Right lobe of liver (tissue), 6 donors: Measurements from ENCODE around the gene FBXL13. TPM values are rescaled to one million over a fixed set of nuclear protein-coding genes. Genes with fewer than 3 reads are reported as not detected.
"Not testable (repeated sequence)": the region's sequence is repeated elsewhere in the genome, so short reads cannot be mapped to it uniquely, and the experiment has no call there.

Experiments used
- ATAC-seq, 4 donors: fragments of 200-7000 bp; cut with Tn5 transposase; one replicate each; pipeline ENCODE4 v1.9.1; 2020; ENCODE audit warnings: mild to moderate bottlenecking in 4 of 4, moderate library complexity in 4 of 4
- DNase-seq, 3 donors: peaks; one replicate each; pipeline ENCODE4 v3.0.0-alpha.2; 2020
- H3K27ac ChIP-seq, 3 donors: fragments of 200-600 bp; one replicate each; pipeline ENCODE4 v1.8.0; 2022
- H3K27me3 ChIP-seq, 2 donors: fragments of 200-600 bp; one replicate each; pipeline ENCODE4 v1.8.0; 2022
- H3K36me3 ChIP-seq, 4 donors: fragments of 200-600 bp; sonication (generic) in 1 of 4; one replicate each; pipeline versions ENCODE4 v1.5.1 to v1.8.0; 2017 to 2022; ENCODE audit warnings: control low read depth in 1 of 4
- H3K4me1 ChIP-seq, 4 donors: fragments of 200-600 bp; sonication (generic) in 1 of 4; one replicate each; pipeline versions ENCODE4 v1.5.1 to v1.8.0; 2017 to 2022; ENCODE audit warnings: control low read depth in 1 of 4
- H3K4me3 ChIP-seq, 3 donors: fragments of 200-600 bp; one replicate each; pipeline ENCODE4 v1.8.0; 2022
- H3K9me3 ChIP-seq, 4 donors: fragments of 200-600 bp; sonication (generic) in 1 of 4; one replicate each; pipeline versions ENCODE4 v1.5.1 to v1.8.0; 2017 to 2022; ENCODE audit warnings: control low read depth in 1 of 4
- POLR2A ChIP-seq: fragments of 450-650 bp; IDR thresholded peaks from one replicate; pipeline ENCODE4 v1.6.1; 2017; ENCODE audit warnings: antibody characterized with exemption, mild to moderate bottlenecking
- WGBS: methylation state at CpG from one replicate; pipeline ENCODE4 v1.1.6; 2018; ENCODE audit warnings: low coverage, low lambda C conversion rate; ENCODE audit not compliant: insufficient coverage; ENCODE audit errors: missing lambda C conversion rate; 5-methylcytosine and 5-hydroxymethylcytosine counted together
- intact Hi-C, 2 donors: fragments of 100-400 bp; cut with DNase I; formaldehyde crosslinking; loops; one replicate each; pipeline versions ENCODE4 v1.11.2 to v1.14.1; 2022
- total RNA-seq, 6 experiments: library from RNA; depleted of rRNA in 2 of 6; stranded (reverse); fragments of >200 nt in 2 of 6; fragmentation: NEBNext Ultra II Directional in 3 of 6; extraction: Animal tissue kit (Norgen Biotek cat#: 25700) in 3 of 6; gene quantifications; one replicate each; pipeline versions ENCODE4 v1.1.0 to v1.2.4, GENCODE V29; 2016 to 2023
- TF ChIP-seq, protein P1 (sequence below), 4 donors: fragments of 200-600 bp in 3 of 4; fragments of 450-650 bp in 1 of 4; IDR thresholded peaks; one replicate each; pipeline versions ENCODE4 v1.5.1 to v1.8.0; 2016 to 2022; ENCODE audit warnings: antibody characterized with exemption in 4 of 4, mild to moderate bottlenecking in 2 of 4
- donor health status: DM: no; HTN: yes; CAD: no.
- donor health status: DM: no; HTN: no; CAD: no.
- donor health status: DM: no; HTN: no; CAD: no.
- donor health status: DM: no; HTN: yes; CAD: no.
- donor health status: DM: no; HTN: yes; CAD: no.

The FBXL13 gene
- total RNA-seq, 6 experiments from 2014 or later: 0.12 to 0.31 (median 0.20) TPM; not detected in 2

DNA sequence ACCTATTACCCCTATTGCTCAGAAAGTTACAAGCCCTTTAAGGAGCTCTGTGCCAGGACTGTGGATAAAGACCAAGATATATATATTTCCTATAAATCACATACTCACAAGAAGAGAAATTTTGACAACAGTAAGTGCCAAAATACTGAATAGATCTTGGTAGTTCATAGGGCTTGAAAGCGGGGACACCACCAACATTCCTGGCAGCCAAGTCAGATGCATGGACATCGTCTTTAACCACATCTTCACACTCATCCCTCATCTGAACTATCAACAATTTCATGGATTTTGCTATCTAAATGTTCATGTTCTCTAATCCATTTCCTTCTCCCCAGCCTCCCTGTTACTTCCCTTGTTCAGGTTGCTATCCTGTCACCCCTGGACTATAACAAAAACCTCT is 229.2 kb downstream of the FBXL13 start:
- WGBS: 94% methylated on average over 2 of the region's 2 CpGs
- no peak for TF ChIP-seq POLR2A
- TF ChIP-seq, protein P1, sequence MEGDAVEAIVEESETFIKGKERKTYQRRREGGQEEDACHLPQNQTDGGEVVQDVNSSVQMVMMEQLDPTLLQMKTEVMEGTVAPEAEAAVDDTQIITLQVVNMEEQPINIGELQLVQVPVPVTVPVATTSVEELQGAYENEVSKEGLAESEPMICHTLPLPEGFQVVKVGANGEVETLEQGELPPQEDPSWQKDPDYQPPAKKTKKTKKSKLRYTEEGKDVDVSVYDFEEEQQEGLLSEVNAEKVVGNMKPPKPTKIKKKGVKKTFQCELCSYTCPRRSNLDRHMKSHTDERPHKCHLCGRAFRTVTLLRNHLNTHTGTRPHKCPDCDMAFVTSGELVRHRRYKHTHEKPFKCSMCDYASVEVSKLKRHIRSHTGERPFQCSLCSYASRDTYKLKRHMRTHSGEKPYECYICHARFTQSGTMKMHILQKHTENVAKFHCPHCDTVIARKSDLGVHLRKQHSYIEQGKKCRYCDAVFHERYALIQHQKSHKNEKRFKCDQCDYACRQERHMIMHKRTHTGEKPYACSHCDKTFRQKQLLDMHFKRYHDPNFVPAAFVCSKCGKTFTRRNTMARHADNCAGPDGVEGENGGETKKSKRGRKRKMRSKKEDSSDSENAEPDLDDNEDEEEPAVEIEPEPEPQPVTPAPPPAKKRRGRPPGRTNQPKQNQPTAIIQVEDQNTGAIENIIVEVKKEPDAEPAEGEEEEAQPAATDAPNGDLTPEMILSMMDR (IDR thresholded peaks at IDR 0.05): no peak
- no peaks in the 10 kb centered on the region for H3K27me3 ChIP-seq
- no peak overlapping the region for H3K27ac ChIP-seq
- intact Hi-C loops: no loop called here
- H3K36me3 ChIP-seq: no peaks in the 10 kb centered on the region
- H3K4me1 ChIP-seq: no peaks in the 10 kb centered on the region
- H3K4me3 ChIP-seq: no peak overlapping the region
- H3K9me3 ChIP-seq: no peaks in the 10 kb centered on the region
- DNase-seq (no peak), ATAC-seq (no peak)

DNA sequence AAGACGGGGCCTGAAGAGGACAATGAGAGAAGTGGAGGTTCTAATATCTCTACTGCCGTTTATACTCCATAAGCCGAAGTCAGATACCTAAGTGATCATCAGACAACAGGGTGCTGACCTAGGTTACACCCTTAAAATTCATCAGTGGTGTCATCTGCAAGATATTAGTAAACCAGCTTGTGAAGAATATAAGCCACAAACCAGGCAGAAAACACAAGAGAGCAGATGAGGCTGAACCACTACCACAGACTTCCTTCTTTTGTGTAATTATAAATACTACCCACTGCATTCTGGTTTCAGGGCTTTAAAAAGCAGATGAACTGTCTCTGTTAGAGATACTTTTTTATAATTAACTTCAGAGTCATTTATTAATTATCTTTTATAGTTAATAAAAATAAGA is 230.7 kb downstream of the FBXL13 start:
- no peak for ATAC-seq
- Histone ChIP-seq H3K27me3 (no peaks in the 10 kb centered on the region), H3K4me1 (no peaks in the 10 kb centered on the region), H3K27ac (no peak overlapping the region), H3K4me3 (no peak overlapping the region), H3K9me3 (no peaks in the 10 kb centered on the region), H3K36me3 (no peaks in the 10 kb centered on the region)
- intact Hi-C loops: no loop called here
- TF ChIP-seq, protein P1 (IDR thresholded peaks at IDR 0.05): no peak
- no peak for TF ChIP-seq POLR2A
- whole genome bisulfite sequencing: 84% methylated on average over 3 of the region's 3 CpGs
- no peak for DNase-seq

DNA sequence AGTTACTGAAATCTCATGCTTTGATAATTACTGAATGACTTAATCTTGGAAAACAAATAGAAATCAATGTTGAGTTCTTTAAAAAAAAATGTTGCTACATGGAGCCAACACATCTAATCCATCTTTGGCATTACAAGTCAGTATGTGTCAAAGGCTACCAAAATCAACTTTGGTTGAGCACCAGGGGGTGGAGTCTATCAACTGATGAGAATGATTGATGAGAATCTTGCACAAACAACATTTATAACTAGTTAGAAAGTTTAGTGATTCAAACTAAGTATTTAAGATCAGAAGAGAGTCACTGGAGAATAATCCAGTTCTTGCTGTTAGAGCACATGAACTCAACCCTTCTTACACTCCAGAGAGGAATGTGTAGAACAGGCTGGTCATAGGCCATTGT is 232.3 kb downstream of the FBXL13 start:
- DNase-seq (no peak), ATAC-seq (no peak)
- TF ChIP-seq POLR2A: no peak
- Histone ChIP-seq H3K27ac (no peak overlapping the region), H3K4me3 (no peak overlapping the region), H3K4me1 (no peaks in the 10 kb centered on the region), H3K9me3 (no peaks in the 10 kb centered on the region), H3K36me3 (no peaks in the 10 kb centered on the region), H3K27me3 (no peaks in the 10 kb centered on the region)
- intact Hi-C loops: no loop called here

DNA sequence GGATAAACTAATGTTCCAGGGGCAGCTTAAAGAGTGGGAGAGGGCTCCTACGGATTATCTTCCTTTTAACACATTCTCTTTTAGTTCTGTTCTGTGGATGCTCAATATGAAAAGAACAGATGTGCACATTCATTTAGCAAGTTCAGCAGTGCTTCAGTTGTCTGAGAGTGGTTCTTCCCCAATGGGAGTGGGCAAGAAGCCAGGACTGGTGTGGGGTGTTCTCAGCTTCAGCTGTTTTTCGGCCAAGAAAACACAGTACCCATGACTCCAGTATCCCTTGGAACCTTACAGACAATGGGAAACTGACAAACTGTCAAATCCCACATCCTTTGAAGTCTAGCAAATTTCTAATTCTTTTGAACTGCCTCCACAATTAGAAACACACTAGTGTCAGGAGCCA is 233.3 kb downstream of the FBXL13 start:
- no peak overlapping the region for H3K27ac ChIP-seq
- DNase-seq (no peak), ATAC-seq (no peak)
- H3K27me3 ChIP-seq: no peaks in the 10 kb centered on the region
- no peaks in the 10 kb centered on the region for H3K36me3 ChIP-seq
- intact Hi-C loops: no loop called here
- H3K4me1 ChIP-seq: no peaks in the 10 kb centered on the region
- TF ChIP-seq POLR2A: no peak
- TF ChIP-seq, protein P1 (IDR thresholded peaks at IDR 0.05): no peak
- H3K9me3 ChIP-seq: no peaks in the 10 kb centered on the region
- WGBS: 100% methylated on average over 1 of the region's 2 CpGs
- no peak overlapping the region for H3K4me3 ChIP-seq

DNA sequence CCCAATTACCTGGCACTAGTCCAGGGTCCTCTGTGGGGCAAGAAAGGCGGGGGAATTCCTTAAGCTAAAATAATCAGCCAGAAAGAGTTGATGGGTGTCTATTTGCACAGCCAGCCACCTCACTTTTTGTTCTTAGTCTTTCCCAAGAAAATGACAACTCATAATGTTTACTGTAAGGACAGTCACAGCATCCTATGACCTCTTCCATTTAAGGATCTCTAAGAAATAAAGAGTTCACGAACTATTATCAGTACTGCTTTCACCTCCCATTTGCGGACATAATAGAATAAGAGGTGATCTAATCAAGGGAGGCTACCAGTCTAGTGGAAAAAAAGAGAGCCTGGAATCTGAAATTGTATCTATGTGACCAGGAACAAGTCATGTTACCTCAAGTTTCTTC is 234.2 kb downstream of the FBXL13 start:
- WGBS: 83% methylated on average over 3 of the region's 3 CpGs
- Histone ChIP-seq H3K36me3 (no peaks in the 10 kb centered on the region), H3K4me1 (no peaks in the 10 kb centered on the region), H3K9me3 (no peaks in the 10 kb centered on the region), H3K27ac (no peak overlapping the region), H3K4me3 (no peak overlapping the region), H3K27me3 (no peaks in the 10 kb centered on the region)
- intact Hi-C loops: no loop called here
- TF ChIP-seq POLR2A: no peak
- TF ChIP-seq, protein P1 (IDR thresholded peaks at IDR 0.05): no peak
- no peak for DNase-seq
- no peak for ATAC-seq

DNA sequence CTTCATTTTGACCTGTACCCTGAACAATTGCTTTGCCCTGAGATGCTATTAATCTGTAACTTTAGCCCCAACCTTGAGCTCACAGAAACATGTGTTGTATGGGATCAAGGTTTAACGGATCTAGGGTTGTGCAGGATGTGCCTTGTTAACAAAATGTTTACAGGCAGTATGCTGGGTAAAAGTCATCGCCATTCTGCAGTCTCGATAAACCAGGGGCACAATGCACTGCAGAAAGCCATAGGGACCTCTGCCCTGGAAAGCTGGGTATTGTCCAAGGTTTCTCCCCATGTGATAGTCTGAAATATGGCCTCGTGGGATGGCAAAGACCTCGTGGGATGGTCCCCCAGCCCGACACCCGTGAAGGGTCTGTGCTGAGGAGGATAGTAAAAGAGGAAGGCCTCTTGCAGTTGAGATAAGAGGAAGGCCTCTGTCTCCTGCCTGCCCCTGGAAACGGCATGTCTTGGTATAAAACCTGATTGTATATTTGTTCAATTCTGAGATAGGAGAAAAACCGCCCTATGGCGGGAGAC is 236.0 kb downstream of the FBXL13 start:
- H3K27ac ChIP-seq, H3K4me3 ChIP-seq, H3K4me1 ChIP-seq, H3K27me3 ChIP-seq, intact Hi-C loops, H3K9me3 ChIP-seq, DNase-seq, ATAC-seq, H3K36me3 ChIP-seq: not testable (repeated sequence)
- WGBS: 81% methylated on average over 6 of the region's 10 CpGs
